Bronchial epithelial cell (primary cell): ENCODE data around the gene PIK3R5. TPM values are rescaled to one million over a fixed set of nuclear protein-coding genes. Genes with fewer than 3 reads are reported as not detected.

Experiments used
- DNase-seq: peaks from one replicate; pipeline ENCODE4 v3.0.0-alpha.2; 2010; ENCODE audit warnings: low read depth
- FAIRE-seq: peaks from 2 replicates; lab custom pipeline; 2011; peaks lifted over from hg19 to GRCh38; lab: Jason Lieb, UNC
- H3K27me3 ChIP-seq: 2 replicates; pipeline ENCODE4 v1.5.1; 2011; ENCODE audit warnings: low read length; ENCODE audit not compliant: control insufficient read depth, insufficient read depth
- H3K36me3 ChIP-seq: 2 replicates; pipeline ENCODE4 v1.5.1; 2011; ENCODE audit warnings: low read length; ENCODE audit not compliant: control insufficient read depth, insufficient read depth
- H3K4me3 ChIP-seq: 2 replicates; pipeline ENCODE4 v1.5.1; 2011; ENCODE audit warnings: mild to moderate bottlenecking, low read depth, low read length, control low read depth
- total RNA-seq: library from RNA; depleted of rRNA; stranded (reverse); fragments of >200 nt; gene quantifications from 2 replicates; pipeline ENCODE4 v1.2.1, GENCODE V29; 2014
- TF ChIP-seq, protein P1 (sequence below): IDR thresholded peaks from 2 replicates; pipeline ENCODE4 v1.5.1; 2011; ENCODE audit warnings: mild to moderate bottlenecking, moderate library complexity, low read length, control low read depth, inconsistent platforms; ENCODE audit not compliant: insufficient read depth, severe bottlenecking

Gene PIK3R5
- total RNA-seq, 1 donor from 2014 or later = not detected

DNA sequence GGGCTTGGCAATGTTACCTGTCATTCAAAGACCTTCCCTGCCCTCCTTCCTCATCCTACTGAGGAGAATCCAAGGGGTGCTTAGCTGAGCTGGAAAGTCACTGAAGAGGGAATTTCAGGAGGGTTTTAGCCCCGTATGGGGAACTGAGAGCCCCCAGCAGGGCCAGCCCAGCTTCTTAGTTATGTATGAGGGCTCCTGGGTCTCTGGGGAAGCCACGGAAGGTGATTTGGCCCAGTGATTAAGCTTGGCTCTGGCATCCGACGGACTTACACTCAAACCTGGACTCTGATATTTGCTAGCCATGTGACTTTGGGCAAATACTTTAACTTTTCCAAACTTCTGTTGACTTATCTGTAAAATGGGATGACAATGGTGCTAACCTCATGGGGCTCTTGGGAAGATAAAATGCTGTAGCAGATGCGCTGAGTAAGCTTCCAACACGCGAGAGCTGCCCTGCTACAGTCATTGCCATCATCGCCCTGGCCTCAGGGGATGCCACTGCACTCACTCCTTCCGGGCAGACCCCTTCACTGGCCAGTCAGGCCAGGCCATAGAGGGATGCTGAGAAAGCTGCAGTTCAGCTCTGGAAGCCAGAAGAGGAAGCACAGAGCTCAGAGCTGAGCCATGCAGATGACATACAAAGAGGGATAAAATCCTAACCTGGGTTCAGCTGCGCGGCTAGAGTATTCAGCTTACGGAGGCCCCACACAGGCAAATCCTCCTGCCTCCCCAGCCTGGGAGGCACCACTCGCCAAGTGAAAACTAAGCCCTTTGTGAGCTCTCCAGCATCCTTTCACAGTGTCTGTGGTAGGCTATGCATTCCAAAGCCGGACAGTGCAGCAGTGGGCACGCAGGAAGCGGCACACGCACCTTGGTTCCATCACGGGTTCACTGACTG, 53.2 kb downstream of the PIK3R5 start:
- FAIRE-seq = no peak
- TF ChIP-seq, protein P1, sequence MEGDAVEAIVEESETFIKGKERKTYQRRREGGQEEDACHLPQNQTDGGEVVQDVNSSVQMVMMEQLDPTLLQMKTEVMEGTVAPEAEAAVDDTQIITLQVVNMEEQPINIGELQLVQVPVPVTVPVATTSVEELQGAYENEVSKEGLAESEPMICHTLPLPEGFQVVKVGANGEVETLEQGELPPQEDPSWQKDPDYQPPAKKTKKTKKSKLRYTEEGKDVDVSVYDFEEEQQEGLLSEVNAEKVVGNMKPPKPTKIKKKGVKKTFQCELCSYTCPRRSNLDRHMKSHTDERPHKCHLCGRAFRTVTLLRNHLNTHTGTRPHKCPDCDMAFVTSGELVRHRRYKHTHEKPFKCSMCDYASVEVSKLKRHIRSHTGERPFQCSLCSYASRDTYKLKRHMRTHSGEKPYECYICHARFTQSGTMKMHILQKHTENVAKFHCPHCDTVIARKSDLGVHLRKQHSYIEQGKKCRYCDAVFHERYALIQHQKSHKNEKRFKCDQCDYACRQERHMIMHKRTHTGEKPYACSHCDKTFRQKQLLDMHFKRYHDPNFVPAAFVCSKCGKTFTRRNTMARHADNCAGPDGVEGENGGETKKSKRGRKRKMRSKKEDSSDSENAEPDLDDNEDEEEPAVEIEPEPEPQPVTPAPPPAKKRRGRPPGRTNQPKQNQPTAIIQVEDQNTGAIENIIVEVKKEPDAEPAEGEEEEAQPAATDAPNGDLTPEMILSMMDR = no peak
- no peak for DNase-seq
- no peaks in the 10 kb centered on the region for H3K27me3 ChIP-seq
- H3K36me3 ChIP-seq = no peaks in the 10 kb centered on the region
- no peak overlapping the region for H3K4me3 ChIP-seq

DNA sequence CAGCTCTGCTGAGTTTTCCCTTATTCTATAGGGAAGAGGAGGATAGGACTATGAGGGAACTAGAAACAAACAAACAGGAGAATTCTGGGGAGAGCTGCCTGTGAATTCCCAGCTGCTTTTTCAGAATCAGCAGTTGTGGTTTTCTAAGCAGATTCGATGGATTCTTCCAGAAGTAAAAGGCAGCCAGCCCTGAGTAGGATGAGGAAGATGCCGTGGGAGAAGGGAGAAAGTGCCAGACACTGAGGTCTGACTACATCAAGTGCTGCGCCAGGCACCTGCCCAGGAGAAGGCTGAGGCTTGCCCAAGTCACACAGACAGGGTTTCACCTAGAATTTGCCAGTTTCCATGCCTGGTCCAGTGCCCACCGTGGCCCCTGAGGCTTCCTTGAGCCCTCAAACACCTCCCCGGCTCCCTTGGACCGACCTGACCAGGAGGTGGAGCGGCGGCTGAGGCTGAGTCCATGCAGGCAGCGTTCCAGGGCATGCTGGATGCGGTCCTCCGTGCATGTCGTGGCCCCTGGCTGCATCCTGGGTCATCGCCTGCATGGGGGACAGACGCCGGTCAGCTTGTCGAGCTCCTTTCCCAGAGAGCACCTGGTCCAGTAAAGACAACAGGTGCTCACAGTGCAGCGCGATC, 54.4 kb downstream of the PIK3R5 start:
- TF ChIP-seq, protein P1 = no peak
- no peak overlapping the region for H3K4me3 ChIP-seq
- no peak for FAIRE-seq
- DNase-seq = no peak
- H3K27me3 ChIP-seq = no peaks in the 10 kb centered on the region
- no peaks in the 10 kb centered on the region for H3K36me3 ChIP-seq

DNA sequence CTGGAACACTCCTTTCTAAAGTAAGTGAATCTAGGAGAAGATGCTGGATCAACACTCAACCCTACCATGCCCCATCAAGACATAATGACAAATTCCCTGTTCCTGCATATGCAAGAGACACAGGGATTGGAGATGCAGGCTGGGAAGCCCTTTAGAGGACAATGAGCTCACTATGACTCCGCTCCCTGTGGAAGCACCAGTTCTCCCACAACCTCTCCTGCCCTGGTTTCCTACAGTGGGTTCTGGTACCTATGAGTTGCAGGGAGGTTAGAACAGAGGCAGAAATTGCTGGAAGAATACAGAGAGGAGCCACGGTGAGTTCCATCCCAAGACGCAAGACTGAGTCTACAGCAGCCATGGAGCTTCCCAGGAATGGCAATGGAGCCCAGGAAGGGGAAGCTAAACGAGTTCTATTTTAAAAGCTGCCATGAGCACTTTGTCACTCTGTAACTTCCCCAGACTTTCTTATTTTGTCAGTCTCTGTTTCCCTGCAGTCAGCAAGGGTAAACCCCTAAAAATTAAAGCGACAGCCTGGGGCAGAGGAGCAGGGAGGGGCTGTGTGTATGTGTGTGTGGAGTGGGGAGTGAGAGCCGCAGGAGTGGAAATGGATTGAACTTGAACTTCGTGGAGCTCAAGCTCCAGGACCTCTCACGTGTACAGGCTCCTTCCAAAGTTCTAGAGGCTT, 55.8 kb downstream of the PIK3R5 start:
- Histone ChIP-seq H3K36me3 (no peaks in the 10 kb centered on the region), H3K4me3 (no peak overlapping the region), H3K27me3 (no peaks in the 10 kb centered on the region)
- DNase-seq = no peak
- TF ChIP-seq, protein P1 = no peak
- no peak for FAIRE-seq

DNA sequence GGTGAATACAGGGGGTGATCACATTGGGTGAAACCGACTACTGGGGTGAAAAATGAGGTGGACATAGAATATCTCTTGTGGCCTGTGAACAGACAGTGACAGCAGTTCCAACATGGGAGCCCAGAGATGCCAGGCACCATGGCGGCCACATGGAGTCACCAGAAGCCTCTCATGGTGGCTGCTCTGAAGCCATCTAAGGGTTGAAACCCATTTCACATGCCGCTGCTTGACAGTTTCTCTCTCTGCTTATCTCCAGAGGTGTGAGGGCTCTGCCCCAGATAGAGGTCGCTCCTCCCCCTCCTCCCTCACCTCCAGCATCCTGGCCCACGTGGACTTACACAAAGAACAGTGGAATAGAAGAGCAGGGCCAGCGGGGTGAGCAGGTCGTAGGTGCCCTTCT, 60.2 kb downstream of the PIK3R5 start:
- FAIRE-seq (no peak), DNase-seq (no peak)
- H3K36me3 ChIP-seq = no peaks in the 10 kb centered on the region
- TF ChIP-seq, protein P1 = no peak
- H3K4me3 ChIP-seq = no peak overlapping the region
- H3K27me3 ChIP-seq = peaks cover under 1% of the 10 kb centered on the region

DNA sequence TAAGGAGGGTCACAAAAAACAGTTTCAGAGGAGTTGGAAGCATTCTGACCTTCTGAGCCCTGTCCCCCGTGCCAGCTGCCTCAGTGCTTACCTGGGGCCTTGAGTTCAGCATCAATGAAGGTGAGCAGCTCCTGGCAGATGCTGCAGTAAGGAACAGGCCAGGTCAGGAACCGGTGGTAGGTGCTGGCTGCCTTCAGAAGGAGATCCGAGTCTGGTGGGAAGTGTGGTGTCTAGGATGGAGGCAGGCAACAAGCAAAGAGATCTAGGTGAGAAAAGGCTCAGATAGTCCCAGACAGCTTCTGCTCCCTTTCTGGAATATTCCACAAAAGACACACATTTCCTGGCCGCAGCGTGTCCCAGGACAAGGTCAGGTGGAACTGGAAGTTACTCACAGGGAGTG, 60.8 kb downstream of the PIK3R5 start:
- H3K27me3 ChIP-seq = peaks cover 2% of the 10 kb centered on the region
- H3K4me3 ChIP-seq = no peak overlapping the region
- DNase-seq (no peak), FAIRE-seq (peak; percentile 32)
- no peaks in the 10 kb centered on the region for H3K36me3 ChIP-seq
- TF ChIP-seq, protein P1 = no peak
